Body of pancreas (tissue), 4 donors: ENCODE measurements around the gene HOXA3.

Experiments used
- CTCF ChIP-seq, 7 experiments: fragments of 450-650 bp in 4 of 7; fragments of 200-600 bp in 3 of 7; sonication (generic) in 3 of 7; IDR thresholded peaks; one replicate each; pipeline ENCODE4 v1.5.1; 2016 to 2019; ENCODE audit warnings: antibody characterized with exemption in 7 of 7
- POLR2A ChIP-seq, 3 donors: fragments of 450-650 bp; IDR thresholded peaks; one replicate each; pipeline ENCODE4 v1.6.1; 2016; ENCODE audit warnings: antibody characterized with exemption in 3 of 3, mild to moderate bottlenecking in 2 of 3

- TF ChIP-seq POLR2A (IDR thresholded peaks at IDR 0.05), result no peak
- no peak for TF ChIP-seq CTCF (IDR thresholded peaks at IDR 0.05)
Observed at GRCh38 chr7:27185013-27185853, 32.9 kb upstream of the HOXA3 start, which contains the start of gene HOXA11.
